HL-60/S4 treated with phorbol 12-myristate 13-acetate at 8.2 ng/mL for 4 days and 3 days (cell line): ENCODE measurements around the gene MSX1.

Source experiments
- in situ Hi-C: fragments of 300-500 bp; cut with MboI; formaldehyde crosslinking; loops from 2 replicates; pipeline ENCODE4 v1.15.0; 2022; ENCODE audit warnings: low sequenced_read_pairs

MSX1 gene

GRCh38 chr4:4856071-4857000 lies 3.1 kb upstream of the MSX1 start:
- in situ Hi-C loops = no loop called here

- in situ Hi-C loops = no loop called here
Observed at GRCh38 chr4:4857001-4857808, 2.3 kb upstream of the MSX1 start.

- in situ Hi-C loops = no loop called here
Observed at GRCh38 chr4:4857809-4858508, 1.5 kb upstream of the MSX1 start.

- in situ Hi-C loops = no loop called here
Observed at GRCh38 chr4:4858527-4859324, 739 bp upstream of the MSX1 start.

GRCh38 chr4:4859799-4860599 lies 534 bp downstream of the MSX1 start:
- in situ Hi-C loops = no loop called here

DNA sequence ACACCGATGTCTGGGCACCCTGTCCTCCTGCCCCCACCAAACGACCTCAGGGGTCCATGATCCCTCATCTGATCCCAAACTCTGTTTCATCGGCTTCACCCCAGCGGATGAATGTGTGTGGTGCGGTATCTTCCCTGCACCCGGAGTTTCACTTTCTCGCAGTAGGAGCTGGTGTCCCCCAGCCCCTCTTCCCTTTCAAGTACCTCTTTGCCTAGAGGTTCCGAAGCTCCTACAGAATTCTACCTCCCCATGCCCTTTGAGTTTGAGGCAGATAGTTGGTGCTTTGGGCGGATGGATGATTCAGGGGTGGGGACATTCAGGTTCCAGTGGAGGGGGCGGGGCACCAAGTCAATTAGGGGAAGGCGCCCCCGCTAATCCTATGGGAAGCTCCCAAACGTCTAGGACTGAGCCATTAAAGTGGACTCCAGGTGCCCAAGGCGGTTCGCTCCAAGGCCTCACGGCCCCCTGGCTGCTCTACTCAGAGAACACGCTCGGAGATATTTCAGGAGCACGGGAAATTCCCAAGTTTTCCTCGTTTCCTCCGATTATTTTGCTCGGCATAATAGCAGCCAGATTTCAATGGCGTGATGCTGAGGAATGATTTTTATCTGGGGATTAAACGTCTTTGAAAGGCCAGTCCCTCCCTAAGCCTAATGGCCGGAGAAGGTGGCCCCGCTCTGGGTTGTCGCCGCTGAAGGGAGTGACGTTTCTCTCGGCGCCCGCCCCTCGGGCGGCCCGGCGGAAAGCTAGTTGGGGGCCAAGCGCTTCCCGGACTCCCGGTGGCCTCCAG lies 1.3 kb downstream of the MSX1 start:
- in situ Hi-C loops = no loop called here

DNA sequence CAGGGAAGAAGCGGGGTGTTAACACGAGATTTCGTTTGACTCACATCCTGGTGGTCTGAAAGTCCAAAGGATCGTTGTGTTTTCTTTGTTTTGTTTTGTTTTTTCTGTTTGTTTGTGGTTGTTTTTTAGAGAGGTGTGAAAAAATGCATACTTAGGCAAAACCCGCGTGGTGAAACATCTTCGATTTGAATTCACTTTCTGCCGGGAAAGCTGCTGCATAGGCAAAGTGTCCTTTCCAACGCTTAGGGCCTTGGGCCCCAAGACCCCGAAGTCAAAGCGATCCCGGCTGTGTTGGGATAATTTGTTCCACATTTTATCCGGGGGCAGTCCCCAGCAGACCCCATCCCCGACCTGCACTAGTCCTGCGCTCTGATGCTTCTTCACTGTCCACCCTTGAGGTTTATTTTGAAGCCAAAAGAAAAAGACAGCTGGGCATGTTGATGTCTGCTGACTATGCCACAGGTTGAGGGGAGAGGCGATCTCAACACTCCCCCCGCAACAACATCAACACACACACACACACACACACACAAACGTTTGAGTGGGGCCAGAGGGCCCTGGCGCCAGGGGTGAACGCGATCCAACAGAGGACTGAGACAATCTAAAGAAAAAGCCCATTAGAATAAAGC lies 2.0 kb downstream of the MSX1 start:
- in situ Hi-C loops = no loop called here

DNA sequence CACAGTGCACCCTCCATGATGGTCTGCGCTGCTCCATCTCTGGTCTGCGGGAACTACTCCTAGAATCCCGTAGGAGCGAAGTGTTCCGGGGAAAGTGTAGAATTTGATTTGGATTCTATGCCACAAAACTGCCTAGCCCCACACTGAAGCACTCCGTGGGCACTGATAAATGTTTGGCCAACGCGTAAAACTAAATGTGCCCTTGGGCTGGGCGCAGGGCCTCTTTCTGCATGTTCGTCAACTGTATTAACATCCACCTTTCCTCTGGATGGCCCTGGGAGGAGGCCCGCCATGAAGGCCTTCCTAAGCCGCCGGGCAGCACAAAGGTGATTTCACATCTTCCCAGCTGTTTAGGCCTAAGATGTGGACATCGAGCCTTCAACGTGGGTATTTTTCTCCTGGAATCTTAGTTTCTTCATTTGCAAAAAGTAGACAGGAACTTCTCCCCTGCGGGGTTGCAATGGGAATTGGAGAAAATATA lies 2.6 kb downstream of the MSX1 start:
- in situ Hi-C loops = no loop called here

- in situ Hi-C loops = no loop called here
Observed at GRCh38 chr4:4862665-4863482, 3.4 kb downstream of the MSX1 start.

- in situ Hi-C loops = no loop called here
Observed at GRCh38 chr4:4864443-4864939, 5.0 kb downstream of the MSX1 start.

DNA sequence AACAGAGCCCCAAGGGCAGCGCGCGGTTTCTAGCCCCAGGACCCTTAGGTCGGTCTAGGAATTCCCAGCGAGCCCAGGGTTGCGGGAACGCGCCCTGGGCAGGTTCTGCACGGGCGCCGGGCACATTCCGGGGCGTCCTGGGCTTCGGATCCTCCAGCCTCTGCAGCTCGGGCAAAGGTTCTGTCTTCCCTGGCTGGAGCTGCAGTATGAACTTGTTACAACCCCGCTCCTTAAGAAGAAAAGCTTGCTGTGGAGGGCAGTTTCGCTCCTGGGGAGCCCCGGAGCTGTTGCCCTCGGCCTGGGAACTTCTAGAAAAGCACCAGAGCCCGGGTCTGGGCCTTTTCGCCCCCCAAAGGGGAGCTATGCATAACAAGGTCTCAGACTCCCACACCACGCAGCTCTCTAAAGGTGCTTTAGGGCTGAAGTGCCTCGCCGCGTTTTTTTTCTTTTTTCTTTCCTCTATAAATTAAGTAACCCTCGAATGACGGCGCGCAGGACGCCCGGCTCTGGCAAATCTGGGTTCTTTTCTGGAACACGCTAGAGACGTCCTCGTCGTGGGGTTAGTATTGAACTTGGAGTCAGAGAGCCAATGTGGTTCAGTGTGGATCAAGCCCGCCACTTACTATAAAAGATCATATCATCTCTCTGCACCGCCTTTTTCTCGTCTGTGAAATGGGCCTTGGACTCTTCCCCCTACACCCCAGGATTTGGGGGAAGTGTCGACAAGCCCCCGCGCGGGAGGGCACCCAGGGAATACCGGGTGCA lies 5.7 kb downstream of the MSX1 start:
- in situ Hi-C loops = no loop called here

DNA sequence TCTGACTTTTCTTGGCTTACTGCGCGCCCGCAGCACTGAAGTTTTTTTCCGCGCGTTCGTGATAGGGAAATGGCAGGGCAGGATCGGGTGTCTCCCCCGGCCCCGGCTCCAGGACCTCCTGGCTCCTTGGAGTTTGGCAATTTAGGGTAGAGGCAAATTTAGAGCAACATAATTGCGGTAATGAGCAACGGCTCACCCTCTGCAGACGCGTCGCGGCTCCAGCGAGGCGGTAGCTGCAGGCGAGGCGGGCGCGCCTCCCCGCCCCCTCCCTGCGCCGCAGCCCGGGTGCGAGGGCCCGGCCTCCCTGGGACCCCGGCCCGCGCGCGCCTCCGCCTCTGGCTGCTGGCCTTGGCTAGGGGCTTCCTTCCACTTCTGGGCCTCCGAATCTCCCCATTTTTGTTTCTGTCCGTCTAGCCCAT lies 6.2 kb downstream of the MSX1 start:
- in situ Hi-C loops = no loop called here

GRCh38 chr4:4866124-4866865 lies 6.8 kb downstream of the MSX1 start:
- in situ Hi-C loops = no loop called here

DNA sequence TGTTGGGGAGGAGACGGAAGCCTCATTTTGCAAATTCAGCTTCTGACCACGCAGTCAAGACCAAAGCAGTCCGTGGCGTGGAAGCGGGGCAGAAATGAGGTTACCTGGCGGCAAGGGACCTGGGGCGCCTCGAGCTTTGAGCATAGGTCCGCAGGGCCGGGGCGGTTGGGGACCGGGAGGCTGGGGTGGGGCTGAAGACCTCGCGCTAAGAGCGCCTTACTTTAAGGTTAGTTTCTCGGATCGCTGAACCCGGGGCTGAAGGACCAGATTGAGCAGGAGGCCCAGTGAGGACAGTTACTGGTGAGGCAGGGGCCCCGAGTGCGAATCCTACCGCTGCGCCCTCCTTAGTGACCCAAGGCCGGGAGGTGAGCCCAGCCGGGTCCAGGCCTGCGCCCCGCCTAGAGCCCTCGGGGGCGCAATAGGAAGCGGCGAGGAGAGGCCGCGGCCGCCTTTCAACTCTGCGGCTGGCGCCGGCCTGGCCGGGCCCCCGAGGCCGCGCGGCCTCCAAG lies 7.5 kb downstream of the MSX1 start:
- in situ Hi-C loops = no loop called here

DNA sequence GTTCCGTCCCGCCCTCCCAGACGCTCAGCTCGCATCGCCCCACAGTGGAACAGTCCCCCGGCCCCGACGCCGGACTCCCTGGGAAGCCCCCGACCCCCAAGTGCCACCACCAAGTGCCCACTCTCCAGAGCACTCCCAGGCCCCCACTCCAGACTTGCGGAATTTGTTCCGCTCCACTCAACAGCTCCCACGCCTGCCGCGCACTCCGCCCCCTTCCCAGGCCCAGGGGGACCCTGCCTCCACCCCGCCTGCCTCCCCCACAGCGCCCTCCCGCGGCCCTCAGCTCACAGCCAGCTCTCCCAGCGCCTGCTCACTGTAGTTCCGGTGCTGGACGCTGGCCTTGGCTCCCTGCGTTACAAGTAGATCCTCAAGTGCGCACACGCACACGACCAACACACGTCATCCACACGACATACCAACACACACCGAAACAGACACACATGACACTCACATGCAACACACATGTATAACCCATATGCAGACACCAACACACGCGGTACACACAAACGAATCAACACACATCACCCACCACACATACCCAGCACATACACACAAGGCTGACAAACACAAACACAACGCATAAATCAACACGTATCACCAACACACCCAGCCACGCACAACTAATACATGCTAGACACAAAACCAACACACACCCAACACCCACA lies 8.0 kb downstream of the MSX1 start:
- in situ Hi-C loops = no loop called here
